MCF 10A (cell line): ENCODE measurements around the gene GDF11. TPM values are rescaled to one million over a fixed set of nuclear protein-coding genes. Genes with fewer than 3 reads are reported as not detected.

Experiments used
- BruUV-seq: library from RNA; stranded (reverse); fragments of 400-500 nt; replicated peaks from 2 replicates; lab custom pipeline; 2021; lab: Mats Ljungman, UMichigan
- CTCF ChIA-PET: fragments of 300-600 bp; sonication (Branson Sonifier 250); formaldehyde crosslinking; extraction: SDS; loops from one replicate; lab custom pipeline; 2021; ENCODE audit warnings: antibody characterized with exemption, inconsistent platforms; lab: Yijun Ruan, JAX
- POLR2A ChIA-PET: fragments of 300-600, 350-650 bp; sonication (Branson Sonifier 250); formaldehyde crosslinking; extraction: SDS; loops from one replicate; lab custom pipeline; 2020; ENCODE audit warnings: antibody characterized with exemption, inconsistent platforms; lab: Yijun Ruan, JAX
- DNase-seq: peaks from one replicate; pipeline ENCODE4 v3.0.0-alpha.2; 2018; ENCODE audit not compliant: unreplicated experiment
- H3K27ac Mint-ChIP-seq: one replicate; pipeline ENCODE4 v1.8.0; 2022; ENCODE audit warnings: mild to moderate bottlenecking, low read depth, mixed read lengths; ENCODE audit not compliant: unreplicated experiment
- H3K27me3 Mint-ChIP-seq: one replicate; pipeline ENCODE4 v1.8.0; 2022; ENCODE audit warnings: mixed read lengths; ENCODE audit not compliant: insufficient read depth, unreplicated experiment
- H3K36me3 Mint-ChIP-seq: one replicate; pipeline ENCODE4 v1.8.0; 2022; ENCODE audit warnings: mild to moderate bottlenecking, moderate library complexity, mixed read lengths; ENCODE audit not compliant: insufficient read depth, unreplicated experiment
- H3K4me1 Mint-ChIP-seq: one replicate; pipeline ENCODE4 v1.8.0; 2022; ENCODE audit warnings: mixed read lengths; ENCODE audit not compliant: insufficient read depth, unreplicated experiment
- H3K4me3 Mint-ChIP-seq: one replicate; pipeline ENCODE4 v1.8.0; 2022; ENCODE audit warnings: mild to moderate bottlenecking, moderate library complexity, mixed read lengths; ENCODE audit not compliant: unreplicated experiment
- H3K9me3 Mint-ChIP-seq: one replicate; pipeline ENCODE4 v1.8.0; 2022; ENCODE audit warnings: mixed read lengths; ENCODE audit not compliant: unreplicated experiment
- CTCF ChIP-seq: fragments of 200-600 bp; IDR thresholded peaks from one replicate; pipeline ENCODE4 v1.8.0; 2022; ENCODE audit warnings: antibody characterized with exemption, mild to moderate bottlenecking; ENCODE audit not compliant: unreplicated experiment
- intact Hi-C: fragments of 100-400 bp; cut with micrococcal nuclease; formaldehyde crosslinking; loops from 2 replicates; pipeline ENCODE4 v1.14.1; 2022
- total RNA-seq: library from RNA; stranded (reverse); gene quantifications from 2 replicates; pipeline ENCODE4 v1.2.3, GENCODE V29; 2022

GDF11 gene
- total RNA-seq, 1 experiment from 2014 or later: 1.9 TPM

- POLR2A ChIA-PET: no interaction called here
- no TSS peak for BruUV-seq
- CTCF ChIA-PET: interaction anchor here (0.8 to 1.9 kb wide), 2 partner anchors 10 to 22 kb away, joined by 3 to 9 read pairs; no protein-coding TSS in a partner anchor
- no peak overlapping the region for H3K4me3 Mint-ChIP-seq
- H3K27me3 Mint-ChIP-seq: no peaks in the 10 kb centered on the region
- H3K9me3 Mint-ChIP-seq: no peaks in the 10 kb centered on the region
- no peak for DNase-seq
- H3K36me3 Mint-ChIP-seq: peaks cover 79% of the 10 kb centered on the region
- peaks cover 6% of the 10 kb centered on the region for H3K4me1 Mint-ChIP-seq
- TF ChIP-seq CTCF: no peak
- H3K27ac Mint-ChIP-seq: no peak overlapping the region
- intact Hi-C loops: no loop called here
These were observed 17.7 kb downstream of the GDF11 start for GRCh38 chr12:55760663-55761062.

GRCh38 chr12:55762646-55763045 is 19.7 kb downstream of the GDF11 start:
- peaks cover 78% of the 10 kb centered on the region for H3K36me3 Mint-ChIP-seq
- H3K4me3 Mint-ChIP-seq: no peak overlapping the region
- no peak overlapping the region for H3K27ac Mint-ChIP-seq
- CTCF ChIA-PET: interaction anchor here (0.8 kb wide), 1 partner anchor 34 kb away, joined by 3 read pairs; no protein-coding TSS in a partner anchor
- BruUV-seq: no TSS peak
- peaks cover 6% of the 10 kb centered on the region for H3K4me1 Mint-ChIP-seq
- no peaks in the 10 kb centered on the region for H3K27me3 Mint-ChIP-seq
- intact Hi-C loops: no loop called here
- POLR2A ChIA-PET: no interaction called here
- no peak for DNase-seq
- TF ChIP-seq CTCF: no peak
- no peaks in the 10 kb centered on the region for H3K9me3 Mint-ChIP-seq

GRCh38 chr12:55765736-55766290 is 22.9 kb downstream of the GDF11 start:
- POLR2A ChIA-PET: interaction anchor here (0.7 to 1.0 kb wide), 2 partner anchors 13 to 446 kb away, joined by 3 read pairs; no protein-coding TSS in a partner anchor
- Mint-ChIP-seq H3K9me3 (no peaks in the 10 kb centered on the region), H3K36me3 (peaks cover 70% of the 10 kb centered on the region), H3K27me3 (no peaks in the 10 kb centered on the region), H3K4me1 (peaks cover 6% of the 10 kb centered on the region), H3K4me3 (no peak overlapping the region), H3K27ac (no peak overlapping the region)
- CTCF ChIA-PET: interaction anchor here (0.6 kb wide), 1 partner anchor 190 kb away, joined by 3 read pairs; no protein-coding TSS in a partner anchor
- no TSS peak for BruUV-seq
- no peak for TF ChIP-seq CTCF
- intact Hi-C loops: no loop called here
- no peak for DNase-seq

GRCh38 chr12:55767156-55767555 is 24.2 kb downstream of the GDF11 start:
- no peak for TF ChIP-seq CTCF
- Mint-ChIP-seq H3K27ac (no peak overlapping the region), H3K9me3 (no peaks in the 10 kb centered on the region), H3K27me3 (no peaks in the 10 kb centered on the region), H3K36me3 (peaks cover 70% of the 10 kb centered on the region), H3K4me1 (no peaks in the 10 kb centered on the region), H3K4me3 (no peak overlapping the region)
- POLR2A ChIA-PET: interaction anchor here (0.6 kb wide), 1 partner anchor 9 kb away, joined by 3 read pairs; no protein-coding TSS in a partner anchor
- CTCF ChIA-PET: interaction anchor here (0.6 to 1.1 kb wide), 3 partner anchors 10 to 262 kb away, joined by 3 to 6 read pairs (median 3); no protein-coding TSS in a partner anchor
- intact Hi-C loops: no loop called here
- DNase-seq: no peak
- BruUV-seq: no TSS peak
